Measurements from ENCODE around the gene SIL1. TPM values are rescaled to one million over a fixed set of nuclear protein-coding genes. Genes with fewer than 3 reads are reported as not detected.

The SIL1 gene
- total and polyA plus RNA-seq, 2 donors (not counting 3 experiments of a cell fraction or from before 2014, with no cell fraction given): 47.6 to 67.2 TPM

DNA sequence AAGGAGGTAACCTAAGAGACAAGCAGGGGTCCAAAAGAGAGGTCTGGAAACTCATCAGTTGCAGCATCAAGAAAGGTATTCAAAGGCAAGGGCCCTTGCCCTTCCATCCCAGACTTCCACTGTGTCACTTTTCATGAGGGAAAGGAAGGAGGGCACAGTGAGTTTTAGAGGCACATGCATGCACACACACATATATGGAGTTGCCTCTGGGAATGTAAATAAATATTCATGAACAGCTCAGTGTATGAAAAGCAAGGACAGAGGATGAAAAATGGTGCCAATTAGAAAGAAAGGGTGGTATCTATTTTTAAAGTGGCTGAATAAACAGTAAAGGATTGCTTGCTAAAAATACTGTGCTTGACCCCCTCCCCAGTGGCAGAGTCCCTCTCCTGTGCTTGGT, 217.7 kb downstream of the SIL1 start:
- Histone ChIP-seq H3K4me2 (ENCODE audit: insufficient read depth, low read length) (no peak overlapping the region), H3K4me3 (replicated peaks in 1 of 3; ENCODE audit: insufficient read depth in 1 of 3, low read depth in 1 of 3, low read length in 3 of 3) (no peak overlapping the region), H3K9me1 (replicated peaks; ENCODE audit: control insufficient read depth, extremely low read depth, insufficient read depth, low read length) (no peaks in the 10 kb centered on the region), H3K27me3 (ENCODE audit: control insufficient read depth in 2 of 2, insufficient read depth in 2 of 2, low read length in 2 of 2) (no peaks in the 10 kb centered on the region), H3K9ac (replicated peaks; ENCODE audit: extremely low read depth, insufficient read depth, low read length) (no peak overlapping the region), H3K79me2 (ENCODE audit: control insufficient read depth, insufficient read depth, low read length) (no peaks in the 10 kb centered on the region), H3K4me1 (ENCODE audit: control insufficient read depth, extremely low read depth, insufficient read depth, low read length) (peaks cover 3% of the 10 kb centered on the region), H3K27ac (ENCODE audit: insufficient read depth, low read depth, low read length) (no peak overlapping the region), H2AFZ (ENCODE audit: low read depth, low read length) (no peak overlapping the region), H3K36me3 (ENCODE audit: control insufficient read depth in 2 of 2, extremely low read depth in 1 of 2, insufficient read depth in 2 of 2, low read length in 2 of 2) (no peaks in the 10 kb centered on the region), H3K9me3 (replicated peaks; ENCODE audit: control insufficient read depth, insufficient read depth, low read length) (no peaks in the 10 kb centered on the region), H4K20me1 (replicated peaks; ENCODE audit: control insufficient read depth, extremely low read depth, insufficient read depth, low read length) (no peaks in the 10 kb centered on the region)
- ChIA-PET POLR2A (interaction anchor here (0.6 kb wide), 1 partner anchor 18 kb away, joined by 3 read pairs; no protein-coding TSS in a partner anchor), CTCF (no interaction called here)
- no peak for TF ChIP-seq JUN (IDR thresholded peaks at IDR 0.05; ENCODE audit: borderline replicate concordance, insufficient read depth, insufficient read length, low read depth)
- no peak for TF ChIP-seq GATA2 (IDR thresholded peaks at IDR 0.05; ENCODE audit: insufficient read depth, insufficient read length, low read depth, low read length)
- TF ChIP-seq, protein P1, sequence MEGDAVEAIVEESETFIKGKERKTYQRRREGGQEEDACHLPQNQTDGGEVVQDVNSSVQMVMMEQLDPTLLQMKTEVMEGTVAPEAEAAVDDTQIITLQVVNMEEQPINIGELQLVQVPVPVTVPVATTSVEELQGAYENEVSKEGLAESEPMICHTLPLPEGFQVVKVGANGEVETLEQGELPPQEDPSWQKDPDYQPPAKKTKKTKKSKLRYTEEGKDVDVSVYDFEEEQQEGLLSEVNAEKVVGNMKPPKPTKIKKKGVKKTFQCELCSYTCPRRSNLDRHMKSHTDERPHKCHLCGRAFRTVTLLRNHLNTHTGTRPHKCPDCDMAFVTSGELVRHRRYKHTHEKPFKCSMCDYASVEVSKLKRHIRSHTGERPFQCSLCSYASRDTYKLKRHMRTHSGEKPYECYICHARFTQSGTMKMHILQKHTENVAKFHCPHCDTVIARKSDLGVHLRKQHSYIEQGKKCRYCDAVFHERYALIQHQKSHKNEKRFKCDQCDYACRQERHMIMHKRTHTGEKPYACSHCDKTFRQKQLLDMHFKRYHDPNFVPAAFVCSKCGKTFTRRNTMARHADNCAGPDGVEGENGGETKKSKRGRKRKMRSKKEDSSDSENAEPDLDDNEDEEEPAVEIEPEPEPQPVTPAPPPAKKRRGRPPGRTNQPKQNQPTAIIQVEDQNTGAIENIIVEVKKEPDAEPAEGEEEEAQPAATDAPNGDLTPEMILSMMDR (IDR thresholded peaks at IDR 0.05; ENCODE audit: extremely low read depth in 1 of 2, insufficient read depth in 1 of 2, low read depth in 1 of 2, low read length in 2 of 2): no peak
- TF ChIP-seq EZH2 (IDR thresholded peaks at IDR 0.05; ENCODE audit: borderline replicate concordance, low read depth, low read length, severe bottlenecking): no peak
- TF ChIP-seq, protein P2, sequence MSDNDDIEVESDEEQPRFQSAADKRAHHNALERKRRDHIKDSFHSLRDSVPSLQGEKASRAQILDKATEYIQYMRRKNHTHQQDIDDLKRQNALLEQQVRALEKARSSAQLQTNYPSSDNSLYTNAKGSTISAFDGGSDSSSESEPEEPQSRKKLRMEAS (IDR thresholded peaks at IDR 0.05; ENCODE audit: insufficient read depth, insufficient read length): no peak
- no peak for TF ChIP-seq POLR2A (IDR thresholded peaks at IDR 0.05; ENCODE audit: low read depth, low read length)
- no peak for TF ChIP-seq MYC (IDR thresholded peaks at IDR 0.05; ENCODE audit: low read depth, low read length)
- TF ChIP-seq FOS (IDR thresholded peaks at IDR 0.05; ENCODE audit: borderline replicate concordance, insufficient read depth, low read length): no peak
- no peak for TF ChIP-seq POLR2AphosphoS5 (IDR thresholded peaks at IDR 0.05; ENCODE audit: insufficient read depth, low read depth, low read length)
- intact Hi-C loops (cut with micrococcal nuclease) (no loop called here), dilution Hi-C loops (cut with MboI; ENCODE audit: extremely low pct_ligation_motif_present, low sequenced_read_pairs) (no loop called here)
- FAIRE-seq: no peak
- no peak for DNase-seq (ENCODE audit: low read depth, low spot score)
- BruUV-seq (replicated peaks): no TSS peak
